Fibroblast of skin of scalp (primary cell): ENCODE measurements around the gene NXPH2. TPM values are rescaled to one million over a fixed set of nuclear protein-coding genes. Genes with fewer than 3 reads are reported as not detected.
A peak's percentile ranks its signal among the peaks of the same experiment; 100 is the strongest.

Experiments used
- DNase-seq: peaks from one replicate; pipeline ENCODE4 v3.0.0-alpha.2; 2013
- polyA plus RNA-seq, 2 experiments: library from polyadenylated mRNA; unstranded; fragments of 120-200 nt; gene quantifications; one replicate each; pipeline ENCODE4 v1.2.1, GENCODE V29; 2013; ENCODE audit not compliant: insufficient read length in 2 of 2

NXPH2 gene
- polyA plus RNA-seq (2013, experiment 1 of 2; ENCODE audit: insufficient read length), result 0.14 TPM
- 0.28 TPM for polyA plus RNA-seq (2013, experiment 2 of 2; ENCODE audit: insufficient read length)

DNA sequence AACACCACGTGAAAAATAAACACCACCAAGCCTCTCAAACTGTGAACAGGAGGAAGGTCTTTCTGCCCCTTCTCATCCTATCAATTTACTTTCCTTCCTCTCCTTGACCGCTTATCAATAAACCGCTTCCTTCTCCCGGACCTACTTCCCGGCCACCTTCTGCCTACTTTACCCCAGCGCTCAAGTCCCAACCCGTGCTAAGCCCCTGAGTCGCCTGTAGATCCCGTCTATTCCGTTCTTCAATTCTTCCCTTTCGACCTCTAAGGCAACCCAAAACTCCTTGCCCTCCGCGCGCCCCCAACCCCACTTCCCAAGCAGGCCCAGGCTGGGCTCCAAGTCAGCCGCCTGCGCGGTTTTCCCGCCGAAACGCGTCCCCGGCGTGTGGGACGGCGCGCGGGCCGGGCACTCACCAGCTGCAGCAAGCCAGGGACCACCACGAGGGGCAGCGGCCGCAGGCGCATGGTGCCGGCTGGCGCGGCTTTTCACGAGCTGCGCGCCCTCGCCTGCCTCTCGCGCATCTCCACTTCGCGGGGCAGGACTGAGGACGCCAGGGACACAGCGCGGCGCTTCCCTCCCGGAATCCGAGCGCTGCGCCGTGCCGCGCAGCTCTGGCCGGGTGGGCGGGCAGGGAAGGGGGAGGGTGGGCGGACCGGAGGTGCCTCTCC, at the start of gene NXPH2:
Gene NXPH2, minus strand, starts transcription at position 610 of the 665 bp plus-strand sequence. Its CDS starts 149 bp downstream, at position 461.
- DNase-seq, result no peak

DNA sequence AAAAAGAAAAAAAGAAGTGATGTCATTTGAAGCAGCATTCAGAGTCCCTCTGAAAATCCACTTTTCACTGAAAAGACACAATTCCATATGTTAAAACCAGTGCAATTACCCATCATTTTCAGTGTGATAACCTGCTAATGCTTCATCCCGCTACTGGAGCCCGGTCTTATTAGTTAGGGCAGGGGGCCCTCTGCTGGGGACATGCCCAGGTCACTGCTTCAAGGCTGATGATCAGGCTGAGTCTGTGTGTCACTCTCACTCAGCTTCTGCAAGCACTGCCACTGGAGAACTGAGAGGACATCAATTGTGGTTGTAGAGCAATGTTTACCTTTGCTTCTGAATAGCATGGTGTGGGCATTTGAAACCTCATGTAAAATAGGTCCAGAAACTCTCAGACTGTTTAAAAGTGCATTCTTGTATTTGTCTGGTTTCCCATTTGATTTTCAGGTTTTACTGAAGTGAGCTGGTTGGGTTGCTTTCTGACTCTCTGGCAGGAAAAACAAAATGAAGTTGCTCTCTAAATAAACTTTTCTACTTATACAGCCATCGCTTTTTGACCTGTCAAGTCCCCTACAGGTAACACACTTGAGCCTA, 49.2 kb upstream of the NXPH2 start:
- DNase-seq, result peak; percentile 25

DNA sequence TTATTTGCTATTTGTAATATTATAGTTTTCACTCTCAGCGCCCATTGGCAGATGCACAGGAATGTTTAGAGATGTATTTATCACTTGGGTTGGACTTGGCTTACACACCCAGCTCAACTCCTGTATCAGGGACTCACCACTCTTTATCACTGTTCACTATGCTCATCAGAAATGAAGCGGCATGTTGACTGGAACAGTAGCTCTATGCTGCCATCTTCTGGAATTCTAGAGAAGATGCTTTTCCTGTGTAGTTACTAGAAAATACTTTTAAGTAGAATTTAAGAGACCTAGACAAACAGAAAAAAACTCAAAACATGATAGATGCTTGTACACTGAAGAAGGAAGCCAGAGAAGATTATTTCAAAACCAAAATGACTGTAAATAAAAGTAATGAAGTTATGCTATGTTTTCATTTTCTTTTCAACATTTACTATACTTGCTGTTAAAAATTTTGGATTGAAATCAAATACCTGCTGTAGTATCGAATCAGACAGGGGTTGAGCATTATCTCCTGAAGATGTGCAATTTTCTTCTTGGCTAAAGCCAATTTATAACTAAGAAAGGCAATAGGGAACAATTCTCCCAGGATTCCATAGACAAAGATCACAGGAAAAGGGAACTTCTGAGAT, 47.4 kb upstream of the NXPH2 start:
- DNase-seq, result peak; percentile 62

- no peak for DNase-seq
Observed at GRCh38 chr2:138823666-138824065, 43.5 kb upstream of the NXPH2 start.

DNA sequence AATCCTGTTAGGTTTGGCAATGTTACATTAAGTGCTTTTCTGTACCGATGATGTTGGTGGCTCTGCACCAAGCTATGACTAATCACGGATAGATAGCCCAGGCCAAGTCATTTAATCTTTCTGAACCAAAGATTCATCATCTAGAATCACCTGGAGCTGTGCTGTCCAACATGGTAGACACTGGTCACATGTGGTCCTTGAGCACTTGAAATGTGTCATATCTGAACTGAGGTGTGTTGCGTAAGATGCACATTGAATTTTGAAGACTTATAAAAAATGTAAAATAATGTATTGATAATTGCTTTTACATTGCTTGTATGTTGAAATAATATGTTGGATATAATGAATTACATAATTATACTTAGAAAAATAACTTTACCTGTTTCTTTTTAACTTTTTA, 39.8 kb upstream of the NXPH2 start:
- DNase-seq, result no peak

DNA sequence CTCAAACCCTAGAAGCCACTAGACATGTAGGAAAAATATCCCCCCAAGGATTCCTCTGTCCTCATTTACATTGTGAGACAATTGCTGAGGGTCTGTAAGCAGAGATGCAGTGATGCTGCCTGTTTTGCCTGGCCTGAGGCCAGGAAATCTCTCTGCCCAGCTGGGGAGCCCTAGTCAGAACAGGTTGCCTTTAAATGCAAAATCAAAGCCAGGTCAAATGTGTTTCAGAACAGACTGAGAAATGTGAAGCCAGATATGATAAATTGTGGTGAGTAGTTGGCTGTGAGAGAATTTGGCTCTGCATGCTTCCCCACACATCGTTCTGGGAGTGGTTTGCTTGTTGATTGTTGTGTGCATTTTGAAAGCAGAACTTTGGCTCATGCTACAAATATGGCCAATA, 38.4 kb upstream of the NXPH2 start:
- no peak for DNase-seq

GRCh38 chr2:138814123-138814898, 34.1 kb upstream of the NXPH2 start:
- no peak for DNase-seq

DNA sequence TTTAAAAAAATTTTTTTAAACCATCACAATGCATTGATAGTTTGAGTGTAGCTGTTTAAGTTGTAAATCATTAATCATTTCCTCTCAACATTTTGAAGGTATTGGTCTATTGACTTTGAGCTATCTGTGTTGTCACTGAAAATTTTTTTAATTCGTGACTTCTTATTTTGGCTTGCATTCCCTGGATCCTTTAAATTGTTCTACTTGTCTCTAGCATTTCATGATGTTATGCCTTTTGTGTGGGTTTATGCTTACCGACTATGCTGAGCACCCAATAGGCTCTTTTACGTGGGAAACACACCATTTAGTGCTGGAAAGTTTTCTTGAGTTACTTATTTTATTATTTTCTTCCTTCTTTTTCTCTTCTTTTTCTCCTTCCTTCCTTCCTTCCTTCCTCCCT, 31.2 kb upstream of the NXPH2 start:
- no peak for DNase-seq

DNA sequence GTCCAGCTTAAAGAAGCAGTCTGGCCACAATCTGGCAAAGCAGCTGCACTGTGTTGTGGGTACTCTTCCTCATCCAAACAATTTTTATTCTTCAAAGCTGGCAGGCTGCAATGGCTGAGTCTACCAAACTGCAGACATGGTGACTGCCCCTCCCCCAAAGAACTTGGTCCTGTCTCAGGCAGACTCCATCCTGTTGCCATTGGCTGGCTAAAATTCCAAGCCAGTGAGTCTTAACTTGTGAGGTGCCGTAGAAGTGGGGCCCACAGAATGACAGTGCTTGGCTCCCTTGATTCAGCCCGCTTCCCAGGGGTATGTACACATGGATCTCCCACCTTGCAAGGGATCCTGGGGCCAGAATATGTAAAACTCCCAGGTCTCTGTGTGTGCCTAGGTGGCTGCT, 14.5 kb upstream of the NXPH2 start:
- DNase-seq, result no peak

- peak; percentile 37 for DNase-seq
Observed at GRCh38 chr2:138787053-138787666, 7.0 kb upstream of the NXPH2 start.

- no peak for DNase-seq
Observed at GRCh38 chr2:138782383-138782782, 2.2 kb upstream of the NXPH2 start.

GRCh38 chr2:138780908-138781307, 718 bp upstream of the NXPH2 start:
- no peak for DNase-seq

DNA sequence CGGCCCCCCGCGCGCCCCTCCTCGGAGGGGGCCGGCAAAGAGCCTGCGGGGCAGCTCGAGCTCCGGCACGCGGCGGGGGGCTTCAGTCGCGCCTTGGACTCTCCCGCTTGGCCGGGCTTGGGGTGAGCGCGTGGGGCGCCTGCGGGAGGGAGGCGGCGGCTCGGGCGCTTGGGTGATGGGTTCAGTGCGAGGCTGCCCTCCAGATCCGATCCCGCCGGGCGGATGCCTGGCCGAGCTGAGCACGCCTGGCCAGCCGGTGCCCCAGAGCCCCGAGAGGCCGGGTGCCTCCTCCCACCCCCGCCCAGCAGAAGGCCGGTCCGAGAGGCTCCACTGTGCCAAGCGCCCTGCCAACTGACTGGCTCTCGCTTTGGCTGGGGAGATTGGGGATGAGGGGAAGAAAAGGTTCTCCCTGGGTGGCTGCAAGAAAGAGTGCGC, 273 bp upstream of the NXPH2 start:
- DNase-seq, result no peak

DNA sequence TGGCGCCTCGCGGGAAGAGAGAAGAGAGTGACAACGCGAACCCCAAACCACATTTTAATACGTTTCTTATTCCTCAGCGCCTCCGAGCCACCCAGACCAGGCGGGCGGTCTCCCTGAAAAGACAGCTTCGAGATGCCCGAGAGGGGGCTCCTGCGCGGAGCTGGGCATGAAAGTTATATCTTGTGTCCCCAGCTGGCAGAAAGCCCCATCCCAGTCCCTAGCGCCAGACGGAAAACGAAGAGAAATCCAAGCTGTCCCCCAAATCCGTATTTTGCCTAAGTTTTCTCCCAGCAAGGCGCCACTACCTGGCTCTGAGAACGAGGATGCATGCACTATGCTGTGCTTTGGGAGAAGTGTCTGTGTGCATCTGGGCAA, 797 bp downstream of the NXPH2 start:
- no peak for DNase-seq

GRCh38 chr2:138777996-138778395, 2.2 kb downstream of the NXPH2 start:
- peak; percentile 26 for DNase-seq

DNA sequence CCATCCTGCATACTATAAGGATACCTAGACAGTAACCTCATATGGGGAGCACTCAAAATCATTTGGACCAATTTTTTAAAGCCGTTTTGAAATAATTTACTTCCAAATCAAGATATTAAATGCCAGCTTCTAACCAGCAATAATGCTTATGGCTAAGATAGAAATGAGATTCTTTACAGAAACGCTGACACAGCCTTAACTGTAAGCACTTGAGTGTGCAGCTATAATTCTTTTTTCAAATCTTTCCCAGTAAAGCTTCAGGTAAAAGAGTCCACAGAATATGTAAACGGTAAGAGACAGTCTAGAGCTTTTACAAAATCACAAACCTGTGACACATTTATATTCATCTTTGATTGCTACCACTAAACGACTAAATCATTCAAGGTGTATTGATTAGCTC, 4.5 kb downstream of the NXPH2 start:
- no peak for DNase-seq

DNA sequence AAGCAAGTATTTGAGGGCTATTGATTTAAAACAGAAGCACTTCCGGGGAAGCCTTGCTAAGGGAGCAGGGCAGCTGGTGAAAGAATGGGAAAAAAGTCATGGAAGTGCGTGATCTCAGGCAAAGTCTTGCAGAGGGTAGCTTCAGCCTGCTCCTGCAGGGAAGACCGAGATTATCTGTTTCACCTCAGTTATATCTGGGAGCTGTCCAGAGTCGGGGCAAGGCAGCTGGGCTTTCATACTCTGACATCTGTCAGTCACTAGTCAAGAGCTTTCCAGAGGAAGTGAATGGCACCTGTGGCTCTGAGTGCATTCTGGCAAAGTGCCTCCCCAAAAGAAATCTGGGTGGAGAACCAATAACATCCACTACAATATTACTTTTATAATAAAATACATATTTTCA, 8.7 kb downstream of the NXPH2 start:
- no peak for DNase-seq

GRCh38 chr2:138767101-138767500, 13.1 kb downstream of the NXPH2 start:
- DNase-seq, result no peak

- no peak for DNase-seq
Observed at GRCh38 chr2:138766464-138766863, 13.7 kb downstream of the NXPH2 start.

- no peak for DNase-seq
Observed at GRCh38 chr2:138763971-138764370, 16.2 kb downstream of the NXPH2 start.

DNA sequence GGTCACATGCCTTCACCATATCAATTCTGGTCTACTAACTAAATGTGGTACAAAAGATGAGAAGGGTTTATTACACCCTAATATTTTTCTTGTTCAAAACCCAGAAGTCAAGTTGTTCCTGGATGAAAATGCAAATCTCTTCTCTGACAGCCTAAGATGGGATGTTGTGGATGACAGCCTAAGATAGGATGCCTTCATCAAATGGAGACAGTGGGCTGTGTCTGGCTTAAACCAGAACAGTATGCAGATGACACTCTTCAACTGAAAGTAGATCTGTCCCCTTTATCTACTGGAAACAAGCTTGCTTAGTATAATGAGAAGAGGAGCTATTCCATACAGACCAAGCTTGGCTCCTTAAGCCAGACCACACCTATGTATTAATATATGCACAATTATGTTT, 17.7 kb downstream of the NXPH2 start:
- no peak for DNase-seq

DNA sequence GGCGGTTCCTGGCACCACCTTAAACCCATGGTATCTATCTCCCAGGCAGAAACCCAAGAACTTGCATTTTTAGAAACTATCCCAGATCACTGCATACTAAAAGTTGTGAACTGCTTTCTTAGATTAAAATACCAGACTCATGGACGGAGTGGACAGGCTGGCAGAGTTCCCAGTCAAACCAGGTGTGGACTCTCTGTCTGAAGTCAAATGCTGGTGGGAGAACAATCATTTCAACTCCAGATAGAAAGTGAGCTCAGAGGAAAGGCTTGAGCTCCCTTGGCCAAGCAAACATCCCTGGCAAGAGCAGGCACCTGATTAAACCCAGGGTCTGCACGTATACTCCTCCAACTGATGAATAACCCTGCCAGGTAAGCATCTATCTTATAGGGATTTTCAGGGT, 19.5 kb downstream of the NXPH2 start:
- no peak for DNase-seq

DNA sequence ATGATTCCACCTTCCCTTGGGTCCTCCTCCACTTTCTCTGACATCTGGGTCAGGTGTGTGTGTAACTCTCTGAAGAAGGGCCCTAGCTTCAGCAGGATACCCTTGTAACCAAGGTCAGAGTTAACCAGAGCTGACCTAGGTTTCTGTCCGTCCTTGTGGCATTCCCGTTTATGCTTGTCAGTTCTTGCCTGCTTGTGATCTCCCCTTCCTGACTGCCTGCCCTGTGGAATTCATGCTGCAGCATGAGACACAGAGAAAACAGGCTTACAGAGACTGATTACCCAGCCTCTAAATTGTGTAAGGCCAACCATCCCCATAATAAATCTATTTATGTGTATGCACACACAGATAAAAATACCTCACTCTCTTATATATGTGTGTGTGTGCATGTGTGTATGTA, 22.8 kb downstream of the NXPH2 start:
- no peak for DNase-seq
